NOMO-1 treated with DMSO at 0.1 percent for 48 hours (cell line): ENCODE measurements around the gene ADGRB3.
A peak's percentile ranks its signal among the peaks of the same experiment; 100 is the strongest.

Experiments used
- DNase-seq: peaks from one replicate; lab custom pipeline; 2025; ENCODE audit not compliant: unreplicated experiment; lab: John Stamatoyannopoulos, UW

ADGRB3 gene

DNA sequence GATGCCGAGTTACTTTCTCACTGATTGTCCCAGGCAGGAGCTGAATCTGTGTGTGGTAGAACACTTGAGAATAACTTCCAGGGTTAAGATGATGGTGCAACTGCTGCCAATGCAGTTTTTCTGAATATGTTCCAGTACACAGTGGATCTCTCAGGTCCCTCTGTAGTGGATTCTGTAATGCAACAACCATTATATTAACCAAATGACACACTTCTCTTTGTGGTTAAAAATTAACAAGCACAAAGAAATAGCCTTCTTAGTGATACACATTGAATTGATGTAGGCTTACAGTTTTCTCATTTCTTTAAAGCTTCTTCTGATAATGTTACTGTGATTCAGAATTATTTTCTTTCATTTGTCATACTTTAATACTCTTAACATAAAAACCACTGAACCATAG is 383.8 kb downstream of the ADGRB3 start:
- DNase-seq: no peak

DNA sequence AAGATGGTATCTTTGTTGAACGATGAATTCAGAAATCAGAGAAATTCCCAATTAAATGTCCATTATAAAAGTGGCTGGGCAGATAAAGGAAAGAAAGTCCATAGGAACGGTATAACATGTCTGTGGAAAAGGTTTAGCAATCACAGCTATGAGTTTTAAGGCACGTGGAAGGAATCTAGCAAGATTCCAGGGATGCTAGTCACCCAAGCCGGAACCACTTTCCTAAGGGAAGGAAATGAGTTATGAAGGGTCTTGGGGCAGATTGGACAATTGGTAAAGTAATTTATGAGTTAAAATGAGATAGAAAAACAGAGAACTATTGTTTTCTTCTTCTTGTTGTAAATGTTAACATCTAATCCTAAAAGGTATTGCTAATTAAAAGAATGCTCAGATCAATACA is 384.8 kb downstream of the ADGRB3 start:
- DNase-seq: no peak

DNA sequence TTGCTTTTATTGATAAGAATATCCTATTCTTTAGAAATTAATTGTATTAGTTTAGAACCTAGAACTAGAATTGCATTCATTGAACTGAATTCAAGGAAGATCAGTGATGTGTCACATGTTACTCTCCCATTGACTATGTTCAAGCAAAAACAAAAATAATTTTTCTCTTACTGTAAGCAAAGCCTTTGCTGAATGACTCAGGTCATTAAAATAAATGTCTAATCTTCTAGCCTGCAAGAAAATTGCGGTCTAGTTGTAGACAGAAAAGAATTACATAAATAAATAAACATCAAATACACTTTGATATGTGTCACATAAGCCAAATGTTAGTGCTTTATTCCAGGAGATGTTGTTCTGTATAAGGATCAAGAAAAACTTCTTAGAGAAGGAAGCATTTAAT is 387.9 kb downstream of the ADGRB3 start:
- no peak for DNase-seq

GRCh38 chr6:69026243-69026642 is 391.2 kb downstream of the ADGRB3 start:
- peak; percentile 10 for DNase-seq

- DNase-seq: no peak
These were observed 391.6 kb downstream of the ADGRB3 start for GRCh38 chr6:69026715-69027114.

DNA sequence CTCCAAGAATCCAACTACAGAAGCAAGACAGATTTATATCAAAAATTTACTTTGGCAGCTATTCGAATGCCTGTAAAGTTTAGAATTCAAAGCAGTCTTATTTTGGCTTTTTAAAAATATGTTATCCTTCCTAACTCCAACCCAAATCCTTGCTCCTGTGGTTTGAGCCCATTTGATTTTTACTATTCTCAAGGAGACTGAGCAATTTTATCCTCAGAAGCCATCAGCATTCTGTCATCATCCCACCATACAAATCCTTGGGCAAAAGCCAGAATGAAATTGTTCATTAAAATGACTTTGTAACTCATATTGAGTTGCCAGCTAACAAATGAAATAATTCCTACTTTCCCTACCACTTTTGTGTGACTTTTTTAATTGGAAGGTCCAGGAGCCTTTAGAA is 392.8 kb downstream of the ADGRB3 start:
- DNase-seq: no peak

GRCh38 chr6:69038841-69039240 is 403.8 kb downstream of the ADGRB3 start:
- DNase-seq: no peak

- DNase-seq: no peak
These were observed 407.2 kb downstream of the ADGRB3 start for GRCh38 chr6:69042297-69042696.

DNA sequence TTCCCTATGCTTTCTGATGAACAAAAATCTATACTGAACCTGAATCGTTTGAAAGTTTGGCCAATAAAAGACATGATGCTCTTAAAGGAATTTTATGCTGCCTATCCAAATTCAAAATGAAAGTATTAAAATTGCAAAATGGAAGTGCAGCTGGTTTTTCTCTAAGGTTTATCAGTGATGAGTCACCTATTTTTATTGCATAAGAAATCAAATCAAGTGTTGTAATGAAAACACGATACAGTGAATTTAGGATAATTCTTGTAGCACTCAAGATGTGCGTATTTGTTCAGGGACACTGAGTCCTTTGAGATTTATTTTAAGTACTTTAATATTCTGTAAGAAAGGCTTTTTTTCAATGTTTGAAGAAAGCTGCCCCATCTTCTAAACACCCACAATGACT is 409.5 kb downstream of the ADGRB3 start:
- DNase-seq: no peak

DNA sequence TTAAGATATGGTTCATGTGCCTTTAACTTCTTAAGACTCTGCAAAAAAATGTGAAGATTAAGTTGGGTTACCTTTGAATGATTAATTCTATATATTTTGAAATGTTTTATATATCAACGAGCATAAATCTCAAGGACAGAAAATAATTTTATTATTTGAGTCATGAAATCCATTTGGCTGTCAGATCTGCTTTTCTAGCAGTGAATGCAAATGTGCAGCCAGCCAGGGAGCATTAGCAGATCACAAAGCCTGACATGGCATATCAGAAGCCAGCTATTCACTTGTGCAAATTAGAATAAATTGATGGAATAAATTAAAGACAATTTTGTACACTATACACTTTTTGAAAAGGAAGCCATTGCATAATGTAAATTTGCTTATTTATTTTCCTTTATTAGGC is 424.3 kb downstream of the ADGRB3 start:
- DNase-seq: no peak

- no peak for DNase-seq
These were observed 426.0 kb downstream of the ADGRB3 start for GRCh38 chr6:69061066-69061465.

- no peak for DNase-seq
These were observed 428.3 kb downstream of the ADGRB3 start for GRCh38 chr6:69063401-69063800.

DNA sequence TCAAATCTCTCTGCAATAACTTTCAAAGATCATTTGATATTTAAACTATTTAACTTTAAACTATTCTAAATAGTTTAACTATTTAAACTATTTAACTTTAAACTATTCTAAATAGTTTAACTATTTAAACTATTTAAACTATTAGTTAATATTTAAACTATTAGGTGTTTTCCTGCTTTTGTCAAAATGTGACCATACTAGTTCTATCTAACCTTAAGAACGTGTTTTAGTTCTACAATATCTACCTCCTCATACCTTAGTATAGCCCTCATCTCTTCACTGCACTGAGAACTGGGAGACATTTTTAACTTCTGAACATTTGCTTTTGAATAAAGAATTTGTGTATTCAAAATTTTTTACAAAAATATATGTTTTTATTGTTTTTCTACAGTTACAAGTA is 429.1 kb downstream of the ADGRB3 start:
- no peak for DNase-seq

- DNase-seq: no peak
These were observed 434.8 kb downstream of the ADGRB3 start for GRCh38 chr6:69069881-69070280.

GRCh38 chr6:69072796-69073195 is 437.7 kb downstream of the ADGRB3 start:
- DNase-seq: no peak

DNA sequence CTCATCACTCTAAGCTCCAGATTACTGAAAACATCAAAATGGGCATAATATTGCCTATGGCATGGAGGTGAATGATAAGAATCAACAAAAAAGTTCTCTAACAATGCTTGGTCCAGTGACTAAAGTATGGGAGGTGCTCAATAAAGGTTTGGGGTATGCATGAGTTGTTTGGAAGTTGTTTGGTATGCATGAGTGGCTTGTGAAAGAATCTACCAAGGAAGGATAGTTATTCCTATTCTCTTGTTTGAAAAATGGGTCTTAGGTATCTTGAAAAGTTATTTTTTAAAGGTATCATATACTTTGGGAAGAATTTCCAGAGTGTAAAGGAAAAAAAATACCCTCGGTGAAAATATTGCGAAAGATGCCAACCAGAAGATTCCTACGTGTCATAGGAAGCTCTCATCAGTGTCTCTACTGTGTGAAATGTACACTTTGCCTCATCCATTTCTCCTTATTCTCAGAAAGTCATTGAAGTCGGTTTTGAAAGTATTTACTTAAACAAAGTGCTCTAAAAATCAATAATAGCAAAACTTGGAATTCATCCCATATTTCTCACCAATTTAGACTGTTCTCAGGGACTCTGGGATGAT is 449.8 kb downstream of the ADGRB3 start:
- no peak for DNase-seq

- no peak for DNase-seq
These were observed 451.6 kb downstream of the ADGRB3 start for GRCh38 chr6:69086689-69087088.

DNA sequence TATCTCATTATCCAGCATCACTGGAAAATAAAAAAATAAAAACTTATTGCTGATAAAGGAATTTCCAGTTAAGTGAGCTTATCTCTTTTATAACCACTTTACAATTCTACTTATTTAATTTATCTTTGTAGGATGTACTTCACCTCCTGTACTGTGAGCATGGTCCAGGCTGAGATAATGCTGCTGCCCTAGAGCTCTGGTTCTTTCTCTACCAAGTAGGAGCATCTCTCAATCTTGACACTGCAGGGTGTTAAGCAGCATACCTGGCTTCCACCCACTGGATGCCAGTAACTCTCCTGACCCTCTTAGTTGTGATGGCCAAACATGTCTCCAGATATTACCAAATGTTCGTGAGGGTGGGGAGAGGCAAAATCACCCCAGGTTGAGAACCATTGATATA is 454.5 kb downstream of the ADGRB3 start:
- DNase-seq: no peak

GRCh38 chr6:69090132-69090531 is 455.1 kb downstream of the ADGRB3 start:
- DNase-seq: no peak

DNA sequence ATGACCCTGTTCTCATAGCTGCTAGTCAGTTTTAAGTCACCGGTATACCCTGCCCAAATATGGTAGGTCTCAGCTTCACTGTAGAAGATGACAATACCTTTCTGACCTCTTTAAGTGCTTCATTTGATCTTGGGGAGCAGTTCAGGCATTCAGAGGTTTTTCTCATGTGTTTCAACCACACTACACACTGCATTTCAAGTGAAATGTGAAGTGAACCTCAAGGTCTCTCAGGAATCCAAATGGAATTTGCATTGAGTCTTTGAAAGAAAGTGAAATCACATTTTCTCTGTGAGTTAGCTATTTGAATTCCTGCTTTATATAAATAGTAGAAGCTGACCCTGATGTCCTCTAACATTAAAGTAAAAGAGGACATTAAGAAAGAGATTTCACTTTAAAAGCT is 461.6 kb downstream of the ADGRB3 start:
- DNase-seq: no peak

- DNase-seq: no peak
These were observed 462.9 kb downstream of the ADGRB3 start for GRCh38 chr6:69097948-69098347.

DNA sequence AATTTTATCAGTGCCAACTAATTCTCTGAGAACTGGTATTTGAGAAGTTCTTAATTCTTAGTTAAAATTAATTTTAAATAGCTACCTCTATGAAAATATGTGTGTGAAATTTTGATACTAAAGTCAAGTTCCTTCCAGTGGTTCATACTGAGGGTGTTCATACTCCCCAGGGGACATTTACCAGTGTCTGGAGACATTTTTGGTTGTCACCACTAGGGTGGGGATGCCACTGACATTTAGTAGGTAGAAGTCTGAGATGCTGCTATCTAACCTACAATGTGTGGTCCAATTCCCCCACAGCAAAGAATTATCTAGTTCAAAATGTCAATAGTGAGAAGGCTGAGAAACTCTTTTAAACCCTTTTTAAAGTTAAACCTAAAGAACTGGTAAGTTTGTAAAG is 463.8 kb downstream of the ADGRB3 start:
- DNase-seq: no peak

GRCh38 chr6:69100772-69101171 is 465.7 kb downstream of the ADGRB3 start:
- DNase-seq: no peak

GRCh38 chr6:69102416-69102815 is 467.3 kb downstream of the ADGRB3 start:
- no peak for DNase-seq
